HEK293T (cell line): Measurements from ENCODE around the gene SQSTM1.

Source experiments
- NFRKB ChIP-seq: fragments of 450-650 bp; IDR thresholded peaks from 2 replicates; pipeline ENCODE4 v1.6.1; 2016; ENCODE audit warnings: mild to moderate bottlenecking, moderate library complexity
- SP1 ChIP-seq: fragments of 450-650 bp; IDR thresholded peaks from 2 replicates; pipeline ENCODE4 v1.6.1; 2017

DNA sequence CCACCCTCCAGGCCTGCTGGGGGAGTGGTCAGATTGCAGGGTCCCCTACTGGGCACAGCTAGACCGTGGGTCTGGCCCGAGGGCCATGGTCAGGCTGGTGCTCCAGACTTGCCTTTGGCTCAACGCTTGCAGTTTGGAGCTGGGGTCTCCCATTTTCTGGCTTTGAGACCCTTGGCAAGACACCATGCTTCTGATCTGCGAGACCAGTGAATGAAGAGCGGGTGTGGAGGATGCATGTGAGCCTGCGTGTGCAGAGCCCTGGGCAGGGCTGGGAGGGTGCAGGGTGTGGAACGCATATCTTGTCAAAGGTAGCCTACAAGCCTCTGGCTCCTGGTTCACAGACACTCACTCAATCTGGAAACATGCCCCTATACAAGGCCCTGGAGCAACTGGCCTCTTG lies 44.0 kb downstream of the SQSTM1 start:
- TF ChIP-seq NFRKB (no peak), SP1 (no peak)
